Fibroblast of the aortic adventitia (primary cell): Measurements from ENCODE around the gene CFAP206. TPM values are rescaled to one million over a fixed set of nuclear protein-coding genes. Genes with fewer than 3 reads are reported as not detected.

Experiments
- DNase-seq: peaks from one replicate; pipeline ENCODE4 v3.0.0-alpha.2; 2010; ENCODE audit warnings: low read depth
- H3K4me3 ChIP-seq: 2 replicates; pipeline ENCODE4 v1.5.1; 2011; ENCODE audit warnings: low read depth, mild to moderate bottlenecking, control low read depth, low read length, moderate library complexity
- small RNA-seq: library from RNA; depleted of rRNA; stranded (forward); fragments of <200 nt; gene quantifications from one replicate; pipeline ENCODE3, GENCODE V24; 2012
- total RNA-seq: library from RNA; depleted of rRNA; stranded (reverse); fragments of >200 nt; gene quantifications from 2 replicates; pipeline ENCODE4 v1.2.3, GENCODE V29; 2012; ENCODE audit warnings: low replicate concordance
- TF ChIP-seq, protein P1 (sequence below): IDR thresholded peaks from 2 replicates; pipeline ENCODE4 v1.5.1; 2011; ENCODE audit warnings: mild to moderate bottlenecking, low read length, control low read depth, inconsistent platforms; ENCODE audit not compliant: insufficient read depth

The CFAP206 gene
- total RNA-seq, 1 donor: 0.27 TPM

DNA sequence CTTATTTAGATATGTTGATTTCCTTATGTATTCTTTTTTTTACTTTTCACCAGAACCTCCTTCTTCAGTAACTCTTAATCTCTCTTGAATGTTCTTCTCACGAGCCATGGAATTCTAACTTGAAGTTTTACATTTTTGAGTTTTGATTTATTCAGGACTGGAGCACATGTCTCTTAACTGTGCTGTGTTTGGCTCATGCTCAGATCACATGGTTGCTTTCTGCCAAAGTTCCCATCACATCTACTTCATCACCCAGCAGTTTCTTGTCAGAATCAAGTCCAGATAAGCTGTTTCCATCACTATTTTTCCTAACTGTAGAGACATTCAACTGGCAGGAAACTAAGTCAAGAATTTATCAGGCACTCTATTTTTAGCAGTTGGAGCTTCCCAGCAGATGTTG lies 96.7 kb downstream of the CFAP206 start:
- no peak overlapping the region for H3K4me3 ChIP-seq
- TF ChIP-seq, protein P1, sequence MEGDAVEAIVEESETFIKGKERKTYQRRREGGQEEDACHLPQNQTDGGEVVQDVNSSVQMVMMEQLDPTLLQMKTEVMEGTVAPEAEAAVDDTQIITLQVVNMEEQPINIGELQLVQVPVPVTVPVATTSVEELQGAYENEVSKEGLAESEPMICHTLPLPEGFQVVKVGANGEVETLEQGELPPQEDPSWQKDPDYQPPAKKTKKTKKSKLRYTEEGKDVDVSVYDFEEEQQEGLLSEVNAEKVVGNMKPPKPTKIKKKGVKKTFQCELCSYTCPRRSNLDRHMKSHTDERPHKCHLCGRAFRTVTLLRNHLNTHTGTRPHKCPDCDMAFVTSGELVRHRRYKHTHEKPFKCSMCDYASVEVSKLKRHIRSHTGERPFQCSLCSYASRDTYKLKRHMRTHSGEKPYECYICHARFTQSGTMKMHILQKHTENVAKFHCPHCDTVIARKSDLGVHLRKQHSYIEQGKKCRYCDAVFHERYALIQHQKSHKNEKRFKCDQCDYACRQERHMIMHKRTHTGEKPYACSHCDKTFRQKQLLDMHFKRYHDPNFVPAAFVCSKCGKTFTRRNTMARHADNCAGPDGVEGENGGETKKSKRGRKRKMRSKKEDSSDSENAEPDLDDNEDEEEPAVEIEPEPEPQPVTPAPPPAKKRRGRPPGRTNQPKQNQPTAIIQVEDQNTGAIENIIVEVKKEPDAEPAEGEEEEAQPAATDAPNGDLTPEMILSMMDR: no peak
- DNase-seq: peak; percentile 58

Small RNA genes lying within 50 kb of the gene (small RNA-seq; reads per million reads assigned to genes)
- gene AL049697.2 (not detected), gene RNU6-444P (not detected)

Other genes starting within 250 kb of the CFAP206 start
- gene SMIM8, start 85.4 kb upstream of the CFAP206 start, total RNA-seq: 5.4 and 9.7 TPM in 2 replicates
- not detected in 2 replicates for gene GJB7, start 78.7 kb upstream of the CFAP206 start, total RNA-seq
- 3.9 and 5.2 TPM in 2 replicates for gene C6orf163, start 63.2 kb upstream of the CFAP206 start, total RNA-seq
- gene SLC35A1, start 65.0 kb downstream of the CFAP206 start, total RNA-seq: 15.8 and 17.1 TPM in 2 replicates
- gene RARS2, start 182.0 kb downstream of the CFAP206 start, total RNA-seq: 41.7 and 55.0 TPM in 2 replicates
- 14.3 and 52.9 TPM in 2 replicates for gene ORC3, start 182.2 kb downstream of the CFAP206 start, total RNA-seq